NCI-H2227 treated with DMSO at 0.1 percent for 48 hours (cell line): ENCODE measurements around the gene C2orf72.
"Not testable (repeated sequence)": the region's sequence is repeated elsewhere in the genome, so short reads cannot be mapped to it uniquely, and the experiment has no call there.

Experiments
- DNase-seq: peaks from one replicate; lab custom pipeline; 2025; lab: John Stamatoyannopoulos, UW

Gene C2orf72

DNA sequence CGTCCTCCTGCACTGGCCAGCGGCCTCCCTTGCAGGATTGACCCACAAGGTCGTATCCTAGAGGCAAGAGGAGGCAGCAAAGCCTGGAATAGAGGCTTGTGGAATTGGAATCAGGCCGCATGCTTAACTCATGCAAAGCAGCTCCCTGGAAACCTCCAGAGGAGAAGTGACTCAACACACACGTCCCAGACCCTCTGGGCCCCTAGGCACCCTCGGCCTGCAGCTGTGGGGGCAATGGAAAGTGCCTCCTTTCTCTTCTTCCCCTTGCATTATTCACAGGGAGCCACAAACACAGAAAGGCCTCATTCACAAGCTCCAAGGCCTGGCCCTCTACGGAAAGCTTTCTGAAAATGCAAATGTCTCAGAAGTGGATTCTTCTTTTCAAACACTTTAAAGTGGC lies 21.8 kb upstream of the C2orf72 start:
- DNase-seq = no peak

DNA sequence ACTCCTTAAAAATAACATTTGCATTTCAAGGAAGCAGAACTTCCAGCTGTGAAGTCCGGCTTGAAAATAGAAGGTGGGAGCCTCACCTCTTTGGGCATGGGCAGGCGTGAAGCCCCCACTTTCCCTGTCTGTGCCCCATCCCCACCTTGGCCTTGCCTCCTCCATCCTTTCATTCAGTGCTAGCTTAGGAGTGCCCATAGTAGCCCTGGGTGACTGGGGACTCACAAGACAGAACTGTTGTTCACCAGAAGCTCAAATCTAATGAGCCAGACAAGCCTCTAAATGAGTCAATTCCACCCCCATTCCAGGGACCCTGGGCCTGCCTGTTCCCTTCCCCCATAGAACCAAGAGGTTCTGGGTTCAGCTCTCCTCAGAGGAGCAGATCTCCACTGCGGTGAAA lies 21.4 kb upstream of the C2orf72 start:
- no peak for DNase-seq

- DNase-seq = no peak
These were observed 20.6 kb upstream of the C2orf72 start for GRCh38 chr2:231016566-231017230.

GRCh38 chr2:231017231-231017598 lies 20.1 kb upstream of the C2orf72 start:
- no peak for DNase-seq

DNA sequence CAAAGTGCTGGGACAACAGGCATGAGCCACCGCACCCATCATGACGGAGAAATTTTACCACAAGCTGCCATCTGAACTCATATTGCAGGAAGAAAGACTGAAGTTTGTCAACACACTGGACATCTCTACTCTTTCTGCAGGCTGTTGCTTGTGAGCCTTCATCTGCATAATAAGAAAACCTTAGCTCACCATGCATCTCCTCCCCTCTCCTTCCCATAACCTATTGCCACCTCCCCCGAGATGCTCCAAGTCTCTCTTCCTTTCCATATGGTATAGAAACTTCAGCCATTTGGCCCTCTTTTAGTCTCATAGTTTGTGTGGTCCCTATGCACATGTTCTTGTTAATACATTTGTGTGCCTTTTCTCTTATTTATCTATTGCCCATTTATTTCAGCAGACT lies 19.1 kb upstream of the C2orf72 start:
- DNase-seq = no peak

- DNase-seq = not testable (repeated sequence)
These were observed 12.3 kb upstream of the C2orf72 start for GRCh38 chr2:231025059-231025458.

DNA sequence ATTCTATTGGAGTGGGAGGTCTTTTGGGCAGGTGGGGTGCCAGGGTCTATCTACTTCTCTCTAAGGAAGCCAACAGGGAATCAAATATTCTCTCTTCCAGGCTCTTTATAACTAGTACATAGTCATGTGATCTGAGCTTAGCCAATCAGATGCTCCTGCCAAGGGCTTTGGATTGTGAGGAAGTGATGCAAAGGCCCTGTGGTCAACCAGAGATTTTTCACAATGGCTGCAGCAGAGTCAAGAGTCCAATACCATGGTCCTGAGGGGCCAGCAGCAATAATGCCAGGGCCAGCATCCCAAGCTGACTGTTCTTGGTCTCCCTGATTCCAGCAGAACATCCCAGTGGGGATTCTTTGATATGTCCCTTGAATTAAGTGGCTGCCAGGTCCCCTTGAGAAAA lies 8.4 kb upstream of the C2orf72 start:
- no peak for DNase-seq

GRCh38 chr2:231029563-231029962 lies 7.8 kb upstream of the C2orf72 start:
- DNase-seq = no peak

- DNase-seq = no peak
These were observed 6.6 kb upstream of the C2orf72 start for GRCh38 chr2:231030725-231031124.

GRCh38 chr2:231032575-231033140 lies 4.7 kb upstream of the C2orf72 start:
- no peak for DNase-seq

GRCh38 chr2:231033147-231034132 lies 3.9 kb upstream of the C2orf72 start:
- DNase-seq = no peak

DNA sequence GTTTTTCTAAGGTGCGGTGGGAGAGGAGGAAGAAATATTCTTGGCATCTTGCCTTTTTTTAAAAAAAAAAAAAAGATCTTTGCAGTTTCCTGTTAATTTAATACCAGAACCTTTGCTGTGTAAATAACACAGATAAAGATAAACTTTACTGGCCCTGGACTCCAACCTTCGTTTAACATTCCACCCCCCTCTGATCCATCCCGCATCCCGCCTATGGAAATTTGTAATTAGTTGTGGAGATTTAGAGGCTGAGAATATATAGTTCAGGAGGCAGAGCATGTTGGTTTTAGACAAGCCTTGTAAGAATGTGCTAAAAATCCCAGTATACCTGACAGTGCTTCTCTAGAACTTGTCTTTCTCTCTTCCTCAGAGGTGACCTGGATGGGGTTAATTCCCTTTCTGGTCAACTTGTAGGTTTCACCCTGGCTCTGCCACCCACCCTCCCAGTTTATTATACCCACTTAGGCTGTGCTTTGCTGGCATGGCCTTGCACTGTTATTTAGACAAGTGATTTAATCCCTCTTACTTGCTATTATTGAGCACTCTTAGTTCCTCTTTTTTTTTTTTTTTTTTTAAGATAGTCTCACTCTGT lies 2.9 kb upstream of the C2orf72 start:
- no peak for DNase-seq

DNA sequence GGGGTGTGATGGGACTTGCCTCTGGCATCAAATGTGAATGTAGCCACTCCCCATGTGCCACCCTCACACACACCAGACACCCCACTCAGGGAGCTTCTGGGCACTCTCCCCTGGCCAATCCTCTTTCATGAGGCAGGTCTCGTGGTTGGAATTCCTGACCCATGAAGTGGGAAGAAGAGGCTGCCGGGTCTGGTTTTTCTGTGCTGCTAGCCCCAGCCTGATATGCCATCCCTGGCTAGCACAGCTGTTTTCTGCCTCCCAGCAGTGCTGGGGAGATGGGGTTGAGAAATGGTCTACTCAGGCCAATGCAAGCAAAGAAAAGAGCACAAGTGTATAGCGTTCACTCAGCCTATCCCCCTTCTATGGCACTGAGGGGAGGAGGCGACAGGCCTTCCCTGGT lies 1.2 kb upstream of the C2orf72 start:
- DNase-seq = no peak

- no peak for DNase-seq
These were observed 681 bp upstream of the C2orf72 start for GRCh38 chr2:231036578-231037106.

DNA sequence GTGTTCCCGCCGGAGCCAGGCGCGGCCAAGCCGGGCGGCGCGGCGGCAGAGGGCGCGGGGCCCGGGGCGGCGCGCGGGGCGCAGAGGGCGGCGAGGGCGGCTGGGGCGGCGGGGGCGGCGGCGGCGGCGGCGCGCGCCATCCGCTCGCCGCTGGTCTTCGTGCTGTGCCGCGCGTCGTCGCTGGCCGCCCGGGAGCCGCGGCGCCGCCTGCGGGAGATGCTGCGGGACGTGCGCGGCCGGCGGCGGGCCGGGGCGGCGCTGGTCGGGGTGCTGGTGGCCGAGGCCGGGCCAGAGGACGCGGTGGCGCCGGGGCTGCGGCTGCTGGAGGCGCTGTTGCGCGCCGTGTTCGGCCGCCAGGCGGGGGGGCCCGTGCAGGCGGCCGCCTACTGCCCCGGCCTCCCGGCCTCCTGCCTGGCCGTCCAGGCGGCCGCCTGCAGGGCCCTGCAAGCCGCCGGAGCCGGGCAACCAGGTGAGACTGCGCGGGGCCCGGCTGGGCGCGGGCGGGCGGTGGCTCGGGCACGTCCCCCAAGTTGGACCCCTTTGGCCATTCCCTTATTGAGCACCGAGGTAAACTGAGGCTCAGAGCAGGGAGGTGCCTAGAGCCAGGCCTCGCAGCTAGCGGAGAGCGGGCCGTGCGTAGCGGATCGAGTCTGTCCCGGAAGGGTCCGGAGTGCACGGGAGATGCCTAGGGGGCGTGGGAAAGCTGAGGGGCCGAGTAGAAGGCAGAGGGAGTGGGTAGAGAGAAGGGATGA lies 584 bp downstream of the C2orf72 start:
- no peak for DNase-seq

DNA sequence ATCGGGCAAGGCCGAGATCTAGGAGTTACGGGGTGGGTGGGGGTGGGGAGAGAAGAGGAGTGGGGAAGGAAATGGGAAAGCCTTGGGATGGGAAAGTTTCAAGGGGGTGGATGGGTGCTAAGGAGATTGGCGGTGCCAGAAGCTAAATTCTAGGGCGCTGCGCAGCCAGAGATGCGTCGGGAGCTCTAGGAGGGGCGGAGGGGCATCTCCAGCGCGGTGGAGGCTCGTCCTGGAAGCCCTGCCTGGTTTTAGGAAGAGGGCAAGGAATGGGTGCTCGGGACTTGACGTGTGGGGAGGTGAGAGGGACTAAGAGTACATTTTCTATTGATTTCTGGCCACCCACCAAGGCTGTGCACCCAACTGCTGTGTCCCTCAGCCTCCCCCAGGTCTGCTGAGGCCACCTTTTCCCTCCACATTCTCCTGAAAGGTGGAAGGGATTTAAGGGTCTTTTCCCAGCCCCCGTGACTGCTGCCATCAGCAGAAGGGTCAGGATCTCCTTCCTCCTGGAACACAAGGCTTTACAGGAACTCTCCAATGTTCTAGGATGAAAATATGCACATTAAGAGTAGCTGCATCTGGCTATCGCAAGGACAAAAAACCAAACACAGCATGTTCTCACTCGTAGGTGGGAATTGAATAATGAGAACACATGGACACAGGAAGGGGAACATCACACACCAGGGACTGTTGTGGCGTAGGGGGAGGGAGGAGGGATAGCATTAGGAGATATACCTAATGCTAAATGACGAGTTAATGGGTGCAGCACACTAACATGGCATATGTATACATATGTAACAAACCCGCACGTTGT lies 1.4 kb downstream of the C2orf72 start:
- no peak for DNase-seq

- no peak for DNase-seq
These were observed 2.0 kb downstream of the C2orf72 start for GRCh38 chr2:231039294-231039664.

- DNase-seq = no peak
These were observed 2.6 kb downstream of the C2orf72 start for GRCh38 chr2:231039821-231040364.

DNA sequence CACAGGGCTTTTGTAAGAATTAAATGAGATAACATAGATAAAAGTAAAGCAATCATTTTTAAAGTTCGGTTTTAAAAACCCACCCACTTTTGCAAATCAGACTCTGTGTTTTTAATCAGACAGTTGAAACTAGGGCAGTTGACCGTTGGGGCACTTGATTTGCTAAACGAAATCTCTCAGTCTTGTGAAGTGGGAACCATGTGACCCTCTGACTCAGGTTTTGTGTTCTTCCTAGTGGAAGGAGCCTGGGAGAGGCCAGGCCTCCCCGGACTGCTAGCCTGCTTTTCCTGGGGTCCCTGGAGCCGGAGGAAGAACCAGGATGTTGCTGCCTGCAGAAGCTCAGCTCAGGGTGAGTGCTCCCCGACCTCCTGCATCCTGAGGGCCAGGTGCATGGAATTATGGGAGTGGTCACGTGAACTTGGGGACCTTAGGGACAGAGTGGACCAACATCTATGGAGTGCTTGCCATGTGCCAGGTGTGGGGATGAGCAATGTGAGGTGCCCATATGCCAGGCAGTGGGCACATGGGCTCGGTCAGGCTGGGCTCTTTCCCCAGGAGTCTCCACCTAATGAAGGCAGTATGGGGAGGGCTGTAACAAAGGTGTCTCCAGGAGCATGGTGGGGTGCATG lies 3.9 kb downstream of the C2orf72 start:
- no peak for DNase-seq

DNA sequence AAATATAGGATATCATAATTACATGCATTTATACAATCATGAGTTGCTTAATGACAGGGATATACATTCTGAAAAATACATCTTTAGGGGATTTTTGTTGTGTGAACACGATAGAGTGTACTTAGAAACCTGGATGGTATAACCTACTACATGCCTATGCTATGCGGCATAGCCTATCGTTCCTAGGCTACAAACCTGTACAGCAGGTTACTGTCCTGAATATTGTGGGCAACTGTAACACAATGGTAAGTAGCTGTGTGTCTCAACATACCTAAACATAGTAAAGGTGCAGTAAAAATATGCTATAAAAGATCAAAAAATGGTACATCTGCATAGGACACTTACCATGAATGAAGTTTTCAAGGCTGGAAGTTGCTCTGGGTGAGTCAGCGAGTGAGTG lies 6.5 kb downstream of the C2orf72 start:
- no peak for DNase-seq
